Brain microvascular endothelial cell (primary cell): Measurements from ENCODE around the gene KMT2E.

Experiments
- DNase-seq: peaks from one replicate; pipeline ENCODE4 v3.0.0-alpha.2; 2020
- H3K27ac ChIP-seq: fragments of 250-450 bp; sonication (Bioruptor Pico); 2 replicates; pipeline ENCODE4 v1.5.1; 2020; ENCODE audit warnings: mild to moderate bottlenecking, moderate library complexity
- H3K27me3 ChIP-seq: fragments of 250-450 bp; sonication (Bioruptor Pico); replicated peaks from 2 replicates; pipeline ENCODE4 v1.5.1; 2020; ENCODE audit warnings: mild to moderate bottlenecking
- H3K36me3 ChIP-seq: fragments of 250-450 bp; sonication (Bioruptor Pico); replicated peaks from 2 replicates; pipeline ENCODE4 v1.5.1; 2020; ENCODE audit warnings: mild to moderate bottlenecking
- H3K4me3 ChIP-seq: 2 replicates; pipeline ENCODE4 v1.5.1; 2011; ENCODE audit warnings: low read depth, mild to moderate bottlenecking, control low read depth, low read length, moderate library complexity
- in situ Hi-C: cut with HindIII; loops from 2 replicates; pipeline ENCODE4 v1.10.0; 2017; ENCODE audit warnings: low sequenced_read_pairs, low pct_ligation_motif_present
- TF ChIP-seq, protein P1 (sequence below): IDR thresholded peaks from 2 replicates; pipeline ENCODE4 v1.5.1; 2011; ENCODE audit warnings: low read depth, mild to moderate bottlenecking, moderate library complexity, low read length, control low read depth, inconsistent platforms; ENCODE audit errors: missing control alignments

The KMT2E gene, protein sequence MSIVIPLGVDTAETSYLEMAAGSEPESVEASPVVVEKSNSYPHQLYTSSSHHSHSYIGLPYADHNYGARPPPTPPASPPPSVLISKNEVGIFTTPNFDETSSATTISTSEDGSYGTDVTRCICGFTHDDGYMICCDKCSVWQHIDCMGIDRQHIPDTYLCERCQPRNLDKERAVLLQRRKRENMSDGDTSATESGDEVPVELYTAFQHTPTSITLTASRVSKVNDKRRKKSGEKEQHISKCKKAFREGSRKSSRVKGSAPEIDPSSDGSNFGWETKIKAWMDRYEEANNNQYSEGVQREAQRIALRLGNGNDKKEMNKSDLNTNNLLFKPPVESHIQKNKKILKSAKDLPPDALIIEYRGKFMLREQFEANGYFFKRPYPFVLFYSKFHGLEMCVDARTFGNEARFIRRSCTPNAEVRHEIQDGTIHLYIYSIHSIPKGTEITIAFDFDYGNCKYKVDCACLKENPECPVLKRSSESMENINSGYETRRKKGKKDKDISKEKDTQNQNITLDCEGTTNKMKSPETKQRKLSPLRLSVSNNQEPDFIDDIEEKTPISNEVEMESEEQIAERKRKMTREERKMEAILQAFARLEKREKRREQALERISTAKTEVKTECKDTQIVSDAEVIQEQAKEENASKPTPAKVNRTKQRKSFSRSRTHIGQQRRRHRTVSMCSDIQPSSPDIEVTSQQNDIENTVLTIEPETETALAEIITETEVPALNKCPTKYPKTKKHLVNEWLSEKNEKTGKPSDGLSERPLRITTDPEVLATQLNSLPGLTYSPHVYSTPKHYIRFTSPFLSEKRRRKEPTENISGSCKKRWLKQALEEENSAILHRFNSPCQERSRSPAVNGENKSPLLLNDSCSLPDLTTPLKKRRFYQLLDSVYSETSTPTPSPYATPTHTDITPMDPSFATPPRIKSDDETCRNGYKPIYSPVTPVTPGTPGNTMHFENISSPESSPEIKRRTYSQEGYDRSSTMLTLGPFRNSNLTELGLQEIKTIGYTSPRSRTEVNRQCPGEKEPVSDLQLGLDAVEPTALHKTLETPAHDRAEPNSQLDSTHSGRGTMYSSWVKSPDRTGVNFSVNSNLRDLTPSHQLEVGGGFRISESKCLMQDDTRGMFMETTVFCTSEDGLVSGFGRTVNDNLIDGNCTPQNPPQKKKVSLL (N-terminal part only)

DNA sequence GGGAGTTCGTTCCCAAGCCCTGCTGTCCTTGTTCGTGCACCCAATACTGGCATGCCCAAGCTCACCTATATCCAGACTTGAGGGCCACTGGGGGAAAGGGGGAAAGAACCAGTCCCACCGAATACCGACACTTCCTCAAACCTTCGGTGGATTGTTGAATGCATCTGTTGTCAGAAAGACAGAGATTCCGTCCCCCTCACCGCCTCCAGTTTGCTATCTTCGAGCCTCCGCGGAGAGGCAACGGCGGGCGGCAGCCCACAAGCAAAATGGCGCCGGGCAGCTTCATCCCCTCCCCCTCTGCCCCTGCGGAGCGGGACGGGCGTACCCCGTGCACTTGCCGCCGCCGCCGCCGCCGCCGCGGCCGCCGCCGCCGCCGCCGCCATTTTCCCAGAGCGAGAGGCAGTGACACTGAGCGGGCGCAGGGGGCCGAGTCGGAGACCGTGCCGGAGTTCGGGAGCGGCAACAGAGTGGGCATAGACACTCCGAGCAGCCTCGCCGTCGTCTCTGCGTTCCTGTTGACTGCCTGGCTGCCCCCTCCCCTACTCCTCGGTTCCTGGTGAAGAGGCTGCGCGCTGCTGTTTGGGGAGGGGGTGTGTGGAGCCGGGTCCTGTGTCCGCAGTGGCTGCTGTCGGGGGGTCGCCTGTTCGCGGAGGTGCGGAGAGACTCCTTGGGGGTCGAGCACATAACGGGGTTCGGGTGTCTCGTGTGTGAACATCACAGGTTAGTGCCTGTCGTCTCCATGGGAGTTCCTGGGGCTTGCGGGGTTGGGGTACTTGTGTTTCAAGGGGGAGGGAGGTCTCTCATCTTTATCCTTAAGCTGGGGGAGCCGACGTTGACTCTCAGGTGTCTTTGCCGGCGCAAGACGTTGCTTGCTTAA, at the start of gene KMT2E:
Gene KMT2E (plus strand): TSS at position 390 of the 877 bp plus-strand sequence. CDS start 26,748 bp downstream, outside the sequence.
- Histone ChIP-seq H3K27ac (peak within 1 kb of the TSS; percentile 97), H3K4me3 (peak within 1 kb of the TSS; percentile 99), H3K36me3 (no peaks in the 10 kb centered on the region), H3K27me3 (no peaks in the 10 kb centered on the region)
- DNase-seq = peak; percentile 77
- in situ Hi-C loops = no loop called here
- TF ChIP-seq, protein P1, sequence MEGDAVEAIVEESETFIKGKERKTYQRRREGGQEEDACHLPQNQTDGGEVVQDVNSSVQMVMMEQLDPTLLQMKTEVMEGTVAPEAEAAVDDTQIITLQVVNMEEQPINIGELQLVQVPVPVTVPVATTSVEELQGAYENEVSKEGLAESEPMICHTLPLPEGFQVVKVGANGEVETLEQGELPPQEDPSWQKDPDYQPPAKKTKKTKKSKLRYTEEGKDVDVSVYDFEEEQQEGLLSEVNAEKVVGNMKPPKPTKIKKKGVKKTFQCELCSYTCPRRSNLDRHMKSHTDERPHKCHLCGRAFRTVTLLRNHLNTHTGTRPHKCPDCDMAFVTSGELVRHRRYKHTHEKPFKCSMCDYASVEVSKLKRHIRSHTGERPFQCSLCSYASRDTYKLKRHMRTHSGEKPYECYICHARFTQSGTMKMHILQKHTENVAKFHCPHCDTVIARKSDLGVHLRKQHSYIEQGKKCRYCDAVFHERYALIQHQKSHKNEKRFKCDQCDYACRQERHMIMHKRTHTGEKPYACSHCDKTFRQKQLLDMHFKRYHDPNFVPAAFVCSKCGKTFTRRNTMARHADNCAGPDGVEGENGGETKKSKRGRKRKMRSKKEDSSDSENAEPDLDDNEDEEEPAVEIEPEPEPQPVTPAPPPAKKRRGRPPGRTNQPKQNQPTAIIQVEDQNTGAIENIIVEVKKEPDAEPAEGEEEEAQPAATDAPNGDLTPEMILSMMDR = peak; percentile 23

DNA sequence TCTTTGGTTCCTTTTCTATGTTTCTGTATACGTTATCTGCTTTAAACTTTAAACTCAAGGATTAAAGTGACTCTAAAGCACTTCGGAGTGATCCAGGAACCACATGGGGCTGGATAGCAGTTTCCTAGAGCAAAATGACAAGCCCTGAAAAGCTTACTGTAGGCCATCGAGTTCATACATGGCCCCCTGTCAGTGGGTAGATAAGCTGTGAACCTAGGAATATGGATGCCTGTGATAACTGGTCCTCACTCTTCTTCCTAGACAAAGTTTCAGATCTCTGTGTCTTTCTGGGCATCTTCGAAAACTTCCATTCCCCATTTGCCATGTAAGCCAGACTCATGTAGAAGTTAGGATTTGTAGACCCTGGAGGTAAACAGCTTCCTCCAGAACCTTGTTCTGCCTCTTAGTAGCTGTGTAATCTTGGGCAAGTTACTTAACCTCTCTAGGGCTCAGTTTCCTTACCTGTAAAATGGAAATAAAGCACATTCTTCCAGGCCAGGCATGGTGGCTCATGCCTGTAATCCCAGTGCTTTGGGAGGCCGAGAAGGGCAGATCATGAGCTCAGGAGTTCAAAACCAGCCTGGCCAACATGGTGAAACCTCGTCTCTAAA, 49.3 kb upstream of the KMT2E start:
- Histone ChIP-seq H3K27ac (no peak overlapping the region), H3K36me3 (no peaks in the 10 kb centered on the region), H3K27me3 (no peaks in the 10 kb centered on the region), H3K4me3 (no peak overlapping the region)
- in situ Hi-C loops = no loop called here
- no peak for DNase-seq
- TF ChIP-seq, protein P1 = no peak

DNA sequence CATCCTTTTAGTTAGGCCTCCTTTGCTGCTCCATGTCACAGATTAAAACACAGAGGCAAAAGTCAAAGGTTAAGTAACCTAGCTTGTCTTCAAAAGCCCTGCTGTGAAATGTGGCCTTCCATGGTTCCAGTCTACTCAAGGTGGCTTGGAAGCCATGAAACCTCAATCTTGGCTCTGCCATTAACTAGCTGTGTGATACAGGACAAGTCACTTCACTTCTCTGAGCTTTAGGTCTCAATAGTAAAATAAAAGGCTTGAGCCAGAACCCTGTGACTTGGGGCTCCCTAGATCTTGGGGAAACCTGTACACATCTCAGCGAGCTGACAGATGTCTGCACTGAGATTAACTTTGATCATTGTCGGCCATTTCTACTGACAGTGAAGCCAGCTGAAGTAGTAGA, 48.0 kb upstream of the KMT2E start:
- H3K27me3 ChIP-seq = no peaks in the 10 kb centered on the region
- TF ChIP-seq, protein P1 = no peak
- H3K36me3 ChIP-seq = no peaks in the 10 kb centered on the region
- in situ Hi-C loops = no loop called here
- H3K27ac ChIP-seq = no peak overlapping the region
- no peak overlapping the region for H3K4me3 ChIP-seq
- no peak for DNase-seq

DNA sequence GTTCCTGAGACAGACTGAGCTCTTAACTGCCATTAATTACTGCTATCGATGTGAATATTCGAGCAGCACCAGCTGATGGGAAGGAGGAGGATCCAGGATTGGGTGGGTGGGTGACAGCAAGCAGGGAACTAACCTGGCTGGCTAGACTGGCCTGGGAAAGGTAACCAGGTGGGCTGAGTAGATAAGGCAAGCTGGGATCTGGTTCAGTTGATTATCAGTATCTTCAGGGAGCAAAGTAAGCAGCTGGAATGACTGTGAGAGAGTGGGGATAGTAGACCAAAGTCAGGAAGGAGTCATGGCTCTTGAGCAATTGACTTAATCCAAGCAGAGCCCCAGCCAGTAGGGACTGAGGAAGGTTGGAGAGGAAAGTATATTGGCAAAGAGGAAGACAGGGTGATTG, 46.9 kb upstream of the KMT2E start:
- no peaks in the 10 kb centered on the region for H3K27me3 ChIP-seq
- no peak overlapping the region for H3K27ac ChIP-seq
- DNase-seq = no peak
- H3K4me3 ChIP-seq = no peak overlapping the region
- in situ Hi-C loops = no loop called here
- TF ChIP-seq, protein P1 = no peak
- no peaks in the 10 kb centered on the region for H3K36me3 ChIP-seq

DNA sequence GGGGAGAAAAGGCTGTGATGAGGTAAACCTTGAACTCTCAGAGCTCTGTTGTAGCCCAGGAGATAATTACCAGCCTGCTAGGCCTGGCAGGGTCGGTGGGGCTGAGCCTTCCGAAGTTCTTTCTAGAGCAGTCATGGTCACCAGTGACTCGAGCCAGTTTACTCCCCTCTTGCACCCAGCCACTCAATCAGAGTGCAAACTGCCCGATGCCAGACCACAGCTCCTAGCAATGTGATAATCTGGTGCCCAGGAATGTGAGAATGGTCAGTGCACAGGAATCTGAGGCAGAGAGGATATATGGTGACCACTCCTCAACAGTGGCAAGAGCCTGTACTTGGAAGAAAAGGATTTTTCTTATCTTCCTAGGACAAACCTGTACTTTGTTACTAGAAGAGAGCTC, 46.4 kb upstream of the KMT2E start:
- no peaks in the 10 kb centered on the region for H3K27me3 ChIP-seq
- TF ChIP-seq, protein P1 = no peak
- peak; percentile 46 for DNase-seq
- H3K36me3 ChIP-seq = no peaks in the 10 kb centered on the region
- in situ Hi-C loops = no loop called here
- H3K4me3 ChIP-seq = no peak overlapping the region
- no peak overlapping the region for H3K27ac ChIP-seq
